GM12878 (cell line): ENCODE results near the gene WHRN. TPM values are rescaled to one million over a fixed set of nuclear protein-coding genes. Genes with fewer than 3 reads are reported as not detected.

Experiments
- ATAC-seq: fragments of 200-7000 bp; cut with Tn5 transposase; 3 replicates; pipeline ENCODE4 v1.9.1; 2020; ENCODE audit warnings: mild to moderate bottlenecking, moderate library complexity
- BruUV-seq: library from RNA; stranded (reverse); fragments of 400-500 nt; replicated peaks from 2 replicates; lab custom pipeline; 2021; lab: Mats Ljungman, UMichigan
- CTCF ChIA-PET: fragments of 300-600 bp; sonication (Branson Sonifier 250); formaldehyde crosslinking; extraction: SDS; loops from one replicate; lab custom pipeline; 2021; ENCODE audit warnings: inconsistent platforms; lab: Yijun Ruan, JAX
- POLR2A ChIA-PET: fragments of 350-600 bp; formaldehyde crosslinking; extraction: SDS; loops from one replicate; lab custom pipeline; 2021; ENCODE audit warnings: inconsistent platforms; lab: Charles Lee
- RAD21 ChIA-PET: fragments of 300-600 bp; sonication (Branson Sonifier 250); formaldehyde crosslinking; loops from one replicate; lab custom pipeline; 2023; ENCODE audit warnings: antibody characterized with exemption; ENCODE audit not compliant: unreplicated experiment; lab: Charles Lee
- SMC1A ChIA-PET: fragments of 300-600 bp; sonication (Branson Sonifier 250); formaldehyde crosslinking; loops from one replicate; lab custom pipeline; 2023; ENCODE audit not compliant: unreplicated experiment, uncharacterized antibody; lab: Charles Lee
- DNase-seq: peaks from one replicate; pipeline ENCODE4 v3.0.0-alpha.2; 2011; ENCODE audit warnings: low read depth, low spot score
- FAIRE-seq: peaks from 3 replicates; lab custom pipeline; 2011; peaks lifted over from hg19 to GRCh38; lab: Jason Lieb, UNC
- H2AFZ ChIP-seq: 2 replicates; pipeline ENCODE4 v1.6.0; 2011; ENCODE audit warnings: low read depth, low read length, control low read depth; ENCODE audit not compliant: control insufficient read depth
- H3K27ac ChIP-seq: 2 replicates; pipeline ENCODE4 v1.5.1; 2011; ENCODE audit warnings: control low read depth; ENCODE audit not compliant: control insufficient read depth, insufficient read depth
- H3K27me3 ChIP-seq, 2 experiments: replicated peaks in 1 of 2; 2 replicates each; pipeline versions ENCODE4 v1.6.0 to v1.6.1; 2011; ENCODE audit warnings: low read length in 1 of 2; ENCODE audit not compliant: control insufficient read depth in 2 of 2, insufficient read depth in 2 of 2
- H3K36me3 ChIP-seq, 2 experiments: 2 replicates each; pipeline ENCODE4 v1.5.1; 2011; ENCODE audit warnings: low read length in 1 of 2; ENCODE audit not compliant: control insufficient read depth in 2 of 2, insufficient read depth in 2 of 2
- H3K4me1 ChIP-seq: 2 replicates; pipeline ENCODE4 v1.6.1; 2011; ENCODE audit warnings: mild to moderate bottlenecking, low read length, moderate library complexity, mixed read lengths; ENCODE audit not compliant: control insufficient read depth, insufficient read depth
- H3K4me2 ChIP-seq: 2 replicates; pipeline ENCODE4 v1.6.0; 2011; ENCODE audit warnings: control low read depth; ENCODE audit not compliant: control insufficient read depth, insufficient read depth
- H3K4me3 ChIP-seq: fragments of 200-600 bp; sonication (generic); 2 replicates; pipeline ENCODE4 v1.5.1; 2016
- H3K79me2 ChIP-seq: 2 replicates; pipeline ENCODE4 v1.6.0; 2011; ENCODE audit warnings: low read length; ENCODE audit not compliant: control insufficient read depth, insufficient read depth
- H3K9ac ChIP-seq: 2 replicates; pipeline ENCODE4 v1.8.0; 2011; ENCODE audit warnings: low read length, control low read depth, mixed read lengths; ENCODE audit not compliant: control insufficient read depth, insufficient read depth
- H3K9me3 ChIP-seq: replicated peaks from 3 replicates; pipeline ENCODE4 v1.5.1; 2011; ENCODE audit warnings: mild to moderate bottlenecking, low read length; ENCODE audit not compliant: control insufficient read depth, insufficient read depth
- H4K20me1 ChIP-seq: 2 replicates; pipeline ENCODE4 v1.6.0; 2011; ENCODE audit not compliant: control insufficient read depth, insufficient read depth
- BHLHE40 ChIP-seq, 2 experiments: fragments of 450-650 bp in 1 of 2; IDR thresholded peaks; 2 replicates each; pipeline ENCODE4 v1.6.1; 2011 to 2017; ENCODE audit warnings: low read depth in 2 of 2, borderline replicate concordance in 1 of 2, improper control_type of control experiment in 1 of 2, low read length in 1 of 2, mild to moderate bottlenecking in 1 of 2
- ETV6 ChIP-seq, 2 experiments: fragments of 450-650 bp in 1 of 2; IDR thresholded peaks in 1 of 2; conservative IDR thresholded peaks in 1 of 2; 2 replicates each; pipeline ENCODE4 v1.6.1; 2014; ENCODE audit warnings: antibody characterized with exemption in 1 of 2, borderline replicate concordance in 1 of 2, low read depth in 1 of 2, mild to moderate bottlenecking in 1 of 2, moderate library complexity in 1 of 2
- EZH2 ChIP-seq: IDR thresholded peaks from 2 replicates; pipeline ENCODE4 v1.6.1; 2012; ENCODE audit warnings: low read depth, mild to moderate bottlenecking, control low read depth, inconsistent platforms, low read length, borderline replicate concordance; ENCODE audit not compliant: control insufficient read depth
- KLF5 ChIP-seq: fragments of 450-650 bp; IDR thresholded peaks from 2 replicates; pipeline ENCODE4 v1.6.1; 2014; ENCODE audit warnings: mild to moderate bottlenecking; ENCODE audit not compliant: partially characterized antibody
- NFXL1 ChIP-seq: fragments of 450-650 bp; IDR thresholded peaks from 2 replicates; pipeline ENCODE4 v1.6.1; 2017; ENCODE audit warnings: antibody characterized with exemption, mild to moderate bottlenecking, borderline replicate concordance
- NR2C2 ChIP-seq: IDR thresholded peaks from 2 replicates; pipeline ENCODE4 v1.6.1; 2011; ENCODE audit warnings: borderline replicate concordance, low read depth; ENCODE audit not compliant: control insufficient read depth, insufficient read length
- RAD21 ChIP-seq: IDR thresholded peaks from 2 replicates; pipeline ENCODE4 v1.6.1; 2011; ENCODE audit warnings: mild to moderate bottlenecking, low read depth, low read length, moderate library complexity; ENCODE audit not compliant: insufficient read depth
- SMAD5 ChIP-seq: IDR thresholded peaks from 2 replicates; pipeline ENCODE4 v1.6.1; 2016; ENCODE audit warnings: antibody characterized with exemption, low read depth
- SPI1 ChIP-seq: IDR thresholded peaks from 2 replicates; pipeline ENCODE4 v1.6.1; 2011; ENCODE audit warnings: low read depth, mild to moderate bottlenecking, low read length, moderate library complexity, borderline replicate concordance; ENCODE audit not compliant: insufficient read depth
- TAF1 ChIP-seq: IDR thresholded peaks from 2 replicates; pipeline ENCODE4 v1.6.1; 2011; ENCODE audit warnings: mild to moderate bottlenecking, low read depth, low read length, borderline replicate concordance
- ZNF217 ChIP-seq: fragments of 450-650 bp; IDR thresholded peaks from 2 replicates; pipeline ENCODE4 v1.6.1; 2017; ENCODE audit warnings: antibody characterized with exemption, mild to moderate bottlenecking
- WGBS: methylation state at CpG from one replicate; pipeline ENCODE4 v1.1.6; 2016; ENCODE audit warnings: low lambda C conversion rate; ENCODE audit not compliant: insufficient replicate concordance, insufficient coverage; ENCODE audit errors: missing lambda C conversion rate; 5-methylcytosine and 5-hydroxymethylcytosine counted together
- in situ Hi-C: fragments of 300-500 bp; cut with MboI; formaldehyde crosslinking; loops from 9 replicates; pipeline ENCODE4 v1.14.3; 2018; ENCODE audit warnings: mixed read lengths
- intact Hi-C: fragments of 100-400 bp; cut with micrococcal nuclease; formaldehyde crosslinking; loops from one replicate; pipeline ENCODE4 v1.14.2; 2022; ENCODE audit not compliant: unreplicated experiment
- polyA plus RNA-seq, 11 experiments: library from polyadenylated mRNA; depleted of rRNA in 4 of 11; unstranded in 6 of 11; stranded (reverse) in 5 of 11; fragments of >200 nt; fragmentation: Nextera tagmentation in 4 of 11; fragmentation: Illumina TruSeq in 1 of 11; extraction: Ambion mirVana in 4 of 11; extraction: Trizol in 1 of 11; gene quantifications; 1 replicate in 1 of 11; 2 replicates in 10 of 11; pipeline versions ENCODE4 v1.2.1 to v1.2.3, GENCODE V29; 2011 to 2016; ENCODE audit warnings: inconsistent platforms in 2 of 11, missing spikeins in 2 of 11, low read depth in 1 of 11
- total RNA-seq, 4 experiments: library from RNA; depleted of rRNA in 3 of 4; stranded (reverse); fragments of >200 nt in 3 of 4; fragmentation: Illumina TruSeq in 1 of 4; extraction: Trizol in 1 of 4; gene quantifications; 2 replicates each; pipeline versions ENCODE4 v1.2.1 to v1.2.3, GENCODE V29; 2013 to 2021

Gene WHRN
- total and polyA plus RNA-seq, 10 of the 15 experiments (the other 5 are each of a cell fraction or from before 2014, with no cell fraction given): 0.04 to 18.2 (median 0.68) TPM; not detected in 1

GRCh38 chr9:114471157-114471556 is 34.1 kb downstream of the WHRN start:
- RAD21 ChIA-PET: no interaction called here
- no TSS peak for BruUV-seq
- Histone ChIP-seq H3K36me3 (no peaks in the 10 kb centered on the region; a peak in 1 of 4 replicates), H2AFZ (no peak overlapping the region), H3K27ac (no peak overlapping the region), H3K4me1 (no peaks in the 10 kb centered on the region), H3K79me2 (no peaks in the 10 kb centered on the region), H3K9me3 (no peaks in the 10 kb centered on the region; the same call in 2 of the 3 replicates), H3K27me3 (peaks cover 0 to 2% of the 10 kb centered on the region in 2 experiments; a peak in 2 of 4 replicates), H4K20me1 (no peaks in the 10 kb centered on the region), H3K4me3 (no peak overlapping the region), H3K4me2 (no peak overlapping the region), H3K9ac (no peak overlapping the region)
- CTCF ChIA-PET: no interaction called here
- FAIRE-seq: no peak
- 51% methylated on average over 4 of the region's 4 CpGs for WGBS
- in situ Hi-C loops (no loop called here), intact Hi-C loops (no loop called here)
- DNase-seq: no peak
- TF ChIP-seq TAF1: no peak
- no peak for TF ChIP-seq KLF5
- TF ChIP-seq EZH2: no peak
- no peak for TF ChIP-seq NFXL1
- no peak for TF ChIP-seq BHLHE40 (IDR thresholded peaks at IDR 0.05; ENCODE audit: borderline replicate concordance in 1 of 2, low read depth in 2 of 2, low read length in 1 of 2)
- no peak for TF ChIP-seq SPI1
- no peak for TF ChIP-seq RAD21
- TF ChIP-seq SMAD5: no peak
- no peak for TF ChIP-seq ETV6 (conservative IDR thresholded peaks at IDR 0.05 in 1 of 2, IDR thresholded peaks at IDR 0.05 in 1 of 2; ENCODE audit: borderline replicate concordance in 1 of 2, low read depth in 1 of 2)
- TF ChIP-seq NR2C2: no peak
- TF ChIP-seq ZNF217: no peak
- SMC1A ChIA-PET: no interaction called here
- ATAC-seq: no peak
- POLR2A ChIA-PET: no interaction called here
